GM21723 (cell line): ENCODE results near the gene ERCC5.

Experiments
- ATAC-seq: cut with Tn5 transposase; IDR thresholded peaks from one replicate; pipeline ENCODE4 v1.9.1; 2021; ENCODE audit warnings: mild to moderate bottlenecking, moderate library complexity; ENCODE audit not compliant: unreplicated experiment

ERCC5 gene

DNA sequence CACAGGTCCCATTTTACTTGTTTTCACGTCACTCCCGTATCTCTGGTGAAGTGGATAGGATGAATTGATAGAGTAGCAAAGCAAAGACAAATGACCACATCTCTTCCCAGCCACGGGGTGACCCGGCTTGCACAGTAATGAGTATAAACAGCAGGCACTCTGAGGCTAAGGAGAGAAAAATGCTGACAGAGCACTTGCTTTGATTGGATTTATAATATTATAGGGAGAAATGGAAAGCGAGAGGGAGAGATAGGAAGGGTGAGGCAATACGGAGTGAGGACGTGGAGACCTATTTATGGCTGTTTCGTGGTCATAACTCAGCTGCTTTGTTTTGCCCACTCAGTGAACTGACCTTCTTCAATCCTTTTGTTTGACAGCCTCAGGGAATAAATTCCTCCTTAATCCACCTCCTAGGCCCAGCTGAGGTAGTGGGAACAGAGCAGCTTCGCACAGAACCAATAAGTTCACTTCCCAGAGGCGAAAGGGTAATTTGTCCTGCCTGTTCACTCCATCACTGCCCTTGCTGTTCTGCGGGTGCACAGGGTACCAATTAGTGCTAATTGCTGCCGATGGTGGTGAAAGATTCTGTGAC lies 68.6 kb downstream of the ERCC5 start:
- ATAC-seq: no peak

DNA sequence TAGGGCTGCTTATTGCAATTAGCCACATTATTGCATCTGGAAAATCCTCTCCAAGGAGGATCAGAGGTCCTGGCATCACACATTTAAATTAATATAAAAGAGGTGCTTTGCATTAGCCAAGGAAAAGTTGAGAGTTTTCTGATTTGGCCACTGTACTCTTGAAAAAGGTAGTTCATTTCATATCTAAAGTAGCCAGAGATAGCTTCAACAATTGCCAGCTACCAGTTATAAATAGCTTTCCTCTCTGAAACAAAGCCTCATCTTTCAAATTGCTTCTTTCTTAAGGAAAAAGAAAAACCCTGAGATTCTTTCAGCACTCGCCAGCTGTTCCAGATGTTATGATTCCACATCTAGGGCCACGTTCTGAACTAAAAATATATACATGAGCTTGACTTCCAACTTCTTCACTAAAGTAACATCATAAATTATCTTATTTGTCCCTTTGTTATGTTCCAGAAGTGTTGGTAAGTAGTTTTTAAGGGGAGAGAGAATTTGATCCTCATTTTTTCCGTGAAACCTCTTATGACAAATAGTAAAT lies 69.6 kb downstream of the ERCC5 start:
- ATAC-seq: no peak

DNA sequence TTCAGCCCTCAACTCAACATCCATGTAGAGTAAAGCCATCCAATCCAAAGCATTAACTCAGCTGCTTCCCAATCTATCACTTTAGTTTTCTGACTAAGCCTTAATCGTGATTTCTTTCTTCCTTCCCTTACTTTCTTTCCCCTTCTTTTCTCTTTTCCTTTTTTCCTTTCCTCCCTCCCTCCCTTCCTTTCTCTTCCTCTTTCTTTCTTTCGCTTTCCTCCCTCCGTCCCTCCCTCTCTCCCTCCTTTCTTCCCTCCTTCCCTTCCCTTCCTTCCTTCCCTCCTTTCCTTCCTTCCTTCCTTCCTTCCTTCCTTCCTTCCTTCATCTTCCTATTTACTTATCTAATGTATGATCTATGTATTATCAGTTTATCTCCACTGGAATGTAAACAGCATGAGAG lies 71.2 kb downstream of the ERCC5 start:
- no peak for ATAC-seq

DNA sequence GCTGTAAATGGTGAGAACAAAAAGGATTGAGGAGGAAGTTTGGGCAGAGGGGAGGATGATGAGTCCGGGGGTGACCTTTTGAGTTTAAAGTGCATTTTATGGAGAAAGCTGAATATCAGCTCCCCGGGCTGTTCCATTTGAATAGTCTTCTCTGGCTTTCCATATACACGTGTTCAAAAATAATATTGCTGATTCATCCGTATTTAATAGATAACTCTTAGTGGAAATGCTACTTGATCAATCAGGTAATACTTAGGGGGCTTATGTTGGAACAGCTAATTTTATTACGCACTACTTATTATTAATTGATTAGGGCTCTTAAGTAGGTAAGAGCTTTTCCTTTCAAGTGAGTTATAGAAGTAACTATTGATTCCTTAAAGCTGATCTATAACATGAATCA lies 76.4 kb downstream of the ERCC5 start:
- no peak for ATAC-seq
